Measurements from ENCODE around the gene LARGE1.
A peak's percentile ranks its signal among the peaks of the same experiment; 100 is the strongest.

LARGE1 gene

GRCh38 chr22:33923660-33924246 lies 3.5 kb upstream of the LARGE1 start:
- DNase-seq (peak; percentile 25), ATAC-seq (ENCODE audit: insufficient read depth, low read depth) (no peak)
- H3K36me3 ChIP-seq (ENCODE audit: insufficient read depth, low read length), result no peaks in the 10 kb centered on the region
- no peak overlapping the region for H3K9ac ChIP-seq (ENCODE audit: low read depth, low read length)
- H3K4me1 ChIP-seq (ENCODE audit: insufficient read depth, low read length), result no peaks in the 10 kb centered on the region
- no peaks in the 10 kb centered on the region for H3K79me2 ChIP-seq (ENCODE audit: insufficient read depth, low read length)
- H2AFZ ChIP-seq (ENCODE audit: low read depth, low read length), result no peak overlapping the region
- no peaks in the 10 kb centered on the region for H4K20me1 ChIP-seq (ENCODE audit: insufficient read depth, low read length)
- no peak for TF ChIP-seq EZH2 (IDR thresholded peaks at IDR 0.05; ENCODE audit: borderline replicate concordance, low read depth, low read length, severe bottlenecking)
- TF ChIP-seq, protein P1, sequence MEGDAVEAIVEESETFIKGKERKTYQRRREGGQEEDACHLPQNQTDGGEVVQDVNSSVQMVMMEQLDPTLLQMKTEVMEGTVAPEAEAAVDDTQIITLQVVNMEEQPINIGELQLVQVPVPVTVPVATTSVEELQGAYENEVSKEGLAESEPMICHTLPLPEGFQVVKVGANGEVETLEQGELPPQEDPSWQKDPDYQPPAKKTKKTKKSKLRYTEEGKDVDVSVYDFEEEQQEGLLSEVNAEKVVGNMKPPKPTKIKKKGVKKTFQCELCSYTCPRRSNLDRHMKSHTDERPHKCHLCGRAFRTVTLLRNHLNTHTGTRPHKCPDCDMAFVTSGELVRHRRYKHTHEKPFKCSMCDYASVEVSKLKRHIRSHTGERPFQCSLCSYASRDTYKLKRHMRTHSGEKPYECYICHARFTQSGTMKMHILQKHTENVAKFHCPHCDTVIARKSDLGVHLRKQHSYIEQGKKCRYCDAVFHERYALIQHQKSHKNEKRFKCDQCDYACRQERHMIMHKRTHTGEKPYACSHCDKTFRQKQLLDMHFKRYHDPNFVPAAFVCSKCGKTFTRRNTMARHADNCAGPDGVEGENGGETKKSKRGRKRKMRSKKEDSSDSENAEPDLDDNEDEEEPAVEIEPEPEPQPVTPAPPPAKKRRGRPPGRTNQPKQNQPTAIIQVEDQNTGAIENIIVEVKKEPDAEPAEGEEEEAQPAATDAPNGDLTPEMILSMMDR (IDR thresholded peaks at IDR 0.05; ENCODE audit: borderline replicate concordance, extremely low read depth, low read length, poor library complexity, severe bottlenecking), result peak; percentile 60
- H3K27ac ChIP-seq (ENCODE audit: low read length), result no peak overlapping the region
- H3K9me3 ChIP-seq (ENCODE audit: insufficient read depth, low read length, severe bottlenecking), result no peaks in the 10 kb centered on the region
- H3K4me2 ChIP-seq (ENCODE audit: insufficient read depth, low read length), result no peak overlapping the region
- H3K27me3 ChIP-seq (ENCODE audit: insufficient read depth, low read length, poor library complexity), result no peaks in the 10 kb centered on the region
- no peak overlapping the region for H3K4me3 ChIP-seq (ENCODE audit: low read depth in 1 of 2, low read length in 2 of 2)

DNA sequence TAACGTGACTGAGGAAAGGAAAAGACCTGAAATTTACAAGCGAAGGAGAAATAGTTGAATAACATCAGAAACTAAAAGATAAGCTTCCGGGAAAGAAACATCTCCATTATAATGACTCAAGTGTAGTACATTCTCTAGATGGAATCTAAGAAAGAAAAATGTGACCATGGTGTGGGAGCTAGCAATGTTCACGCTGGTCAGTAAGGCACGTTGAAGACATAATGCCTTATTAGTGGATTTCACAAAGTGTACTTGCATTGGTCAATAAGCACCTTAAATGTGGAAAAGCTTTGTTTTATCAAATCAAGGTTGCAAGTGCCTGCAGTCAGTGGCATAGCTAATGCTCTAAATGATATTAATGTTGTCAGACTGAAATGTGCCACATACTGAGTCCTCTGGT lies 2.8 kb upstream of the LARGE1 start:
- Histone ChIP-seq H3K27me3 (ENCODE audit: insufficient read depth, low read length, poor library complexity) (no peaks in the 10 kb centered on the region), H3K36me3 (ENCODE audit: insufficient read depth, low read length) (no peaks in the 10 kb centered on the region), H4K20me1 (ENCODE audit: insufficient read depth, low read length) (no peaks in the 10 kb centered on the region), H3K27ac (ENCODE audit: low read length) (no peak overlapping the region), H3K9ac (ENCODE audit: low read depth, low read length) (no peak overlapping the region), H2AFZ (ENCODE audit: low read depth, low read length) (no peak overlapping the region), H3K9me3 (ENCODE audit: insufficient read depth, low read length, severe bottlenecking) (no peaks in the 10 kb centered on the region), H3K4me1 (ENCODE audit: insufficient read depth, low read length) (no peaks in the 10 kb centered on the region), H3K4me3 (ENCODE audit: low read depth in 1 of 2, low read length in 2 of 2) (no peak overlapping the region), H3K4me2 (ENCODE audit: insufficient read depth, low read length) (no peak overlapping the region), H3K79me2 (ENCODE audit: insufficient read depth, low read length) (no peaks in the 10 kb centered on the region)
- TF ChIP-seq EZH2 (IDR thresholded peaks at IDR 0.05; ENCODE audit: borderline replicate concordance, low read depth, low read length, severe bottlenecking), result no peak
- TF ChIP-seq, protein P1 (IDR thresholded peaks at IDR 0.05; ENCODE audit: borderline replicate concordance, extremely low read depth, low read length, poor library complexity, severe bottlenecking), result no peak
- DNase-seq (no peak), ATAC-seq (ENCODE audit: insufficient read depth, low read depth) (no peak)

DNA sequence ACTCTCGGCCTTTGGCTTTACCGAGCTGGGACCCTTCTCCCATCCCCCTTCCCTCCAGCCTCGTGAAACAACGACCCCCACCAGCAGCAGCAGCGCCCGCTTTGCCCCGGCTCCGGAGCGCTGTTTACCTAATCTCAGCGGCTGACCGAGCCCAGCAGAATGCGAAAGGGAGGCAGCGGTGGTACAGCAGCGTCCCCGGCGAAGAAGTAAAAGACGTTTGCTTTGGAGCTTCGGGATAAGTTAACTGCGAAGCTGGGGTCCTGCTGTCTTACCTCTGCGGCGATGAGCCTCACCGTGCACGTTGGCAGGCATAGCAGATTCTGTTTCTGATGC lies 2.0 kb upstream of the LARGE1 start:
- H3K27me3 ChIP-seq (ENCODE audit: insufficient read depth, low read length, poor library complexity), result no peaks in the 10 kb centered on the region
- no peak overlapping the region for H3K27ac ChIP-seq (ENCODE audit: low read length)
- H3K9me3 ChIP-seq (ENCODE audit: insufficient read depth, low read length, severe bottlenecking), result no peaks in the 10 kb centered on the region
- no peak for TF ChIP-seq EZH2 (IDR thresholded peaks at IDR 0.05; ENCODE audit: borderline replicate concordance, low read depth, low read length, severe bottlenecking)
- TF ChIP-seq, protein P1 (IDR thresholded peaks at IDR 0.05; ENCODE audit: borderline replicate concordance, extremely low read depth, low read length, poor library complexity, severe bottlenecking), result no peak
- H3K9ac ChIP-seq (ENCODE audit: low read depth, low read length), result no peak overlapping the region
- H3K4me2 ChIP-seq (ENCODE audit: insufficient read depth, low read length), result no peak overlapping the region
- H3K79me2 ChIP-seq (ENCODE audit: insufficient read depth, low read length), result no peaks in the 10 kb centered on the region
- no peak for DNase-seq
- no peak overlapping the region for H3K4me3 ChIP-seq (ENCODE audit: low read depth in 1 of 2, low read length in 2 of 2)
- H4K20me1 ChIP-seq (ENCODE audit: insufficient read depth, low read length), result no peaks in the 10 kb centered on the region
- H3K4me1 ChIP-seq (ENCODE audit: insufficient read depth, low read length), result no peaks in the 10 kb centered on the region
- H2AFZ ChIP-seq (ENCODE audit: low read depth, low read length), result no peak overlapping the region
- ATAC-seq (ENCODE audit: insufficient read depth, low read depth), result no peak
- H3K36me3 ChIP-seq (ENCODE audit: insufficient read depth, low read length), result no peaks in the 10 kb centered on the region

All from DND-41 (cell line).